K562 (cell line): ENCODE measurements around the gene SCYL1. TPM values are rescaled to one million over a fixed set of nuclear protein-coding genes. Genes with fewer than 3 reads are reported as not detected.

Experiments used
- CAMTA2 ChIP-seq: fragments of 250-450 bp; sonication (Bioruptor Pico); conservative IDR thresholded peaks from 2 replicates; pipeline ENCODE4 v1.5.1; 2022
- CHD2 ChIP-seq: IDR thresholded peaks from 2 replicates; pipeline ENCODE4 v1.6.1; 2011; ENCODE audit warnings: low read depth, low read length
- DACH1 ChIP-seq: fragments of 450-650 bp; IDR thresholded peaks from 2 replicates; pipeline ENCODE4 v1.6.1; 2018; ENCODE audit not compliant: partially characterized antibody
- DPF2 ChIP-seq: fragments of 450-650 bp; IDR thresholded peaks from 2 replicates; pipeline ENCODE4 v1.6.1; 2016
- JUND ChIP-seq, 2 experiments: IDR thresholded peaks; 2 replicates in 1 of 2; 3 replicates in 1 of 2; pipeline ENCODE4 v1.6.1; 2011; ENCODE audit warnings: borderline replicate concordance in 2 of 2, low read depth in 2 of 2, low read length in 2 of 2, improper control_type of control experiment in 1 of 2, missing biosample characterization in 1 of 2, missing genetic modification characterization in 1 of 2, missing genetic modification reagents in 1 of 2
- L3MBTL2 ChIP-seq: fragments of 450-650 bp; IDR thresholded peaks from 2 replicates; pipeline ENCODE4 v1.6.1; 2016; ENCODE audit warnings: mild to moderate bottlenecking, moderate library complexity
- NFIC ChIP-seq: fragments of 450-650 bp; IDR thresholded peaks from 2 replicates; pipeline ENCODE4 v1.6.1; 2017; ENCODE audit warnings: mild to moderate bottlenecking, inconsistent platforms
- NR2C2 ChIP-seq, 2 experiments: fragments of 200-800 bp in 1 of 2; sonication (Bioruptor generic) in 1 of 2; sonication (generic) in 1 of 2; formaldehyde crosslinking in 1 of 2; IDR thresholded peaks; 2 replicates each; pipeline versions ENCODE4 v1.6.1 to v1.8.0; 2016 to 2022; ENCODE audit warnings: mild to moderate bottlenecking in 1 of 2, missing compliant biosample characterization in 1 of 2, missing genetic modification characterization in 1 of 2, missing genetic modification reagents in 1 of 2
- PHF8 ChIP-seq: fragments of 200-600 bp; sonication (generic); IDR thresholded peaks from 2 replicates; pipeline ENCODE4 v1.6.1; 2012; ENCODE audit warnings: mixed run types, mild to moderate bottlenecking, inconsistent platforms, low read length, moderate library complexity, borderline replicate concordance
- PURB ChIP-seq: sonication (generic); formaldehyde crosslinking; IDR thresholded peaks from 2 replicates; pipeline ENCODE4 v1.9.0; 2021; ENCODE audit warnings: low read depth, mild to moderate bottlenecking, missing genetic modification reagents
- SAP30 ChIP-seq: fragments of 200-600 bp; sonication (generic); IDR thresholded peaks from 2 replicates; pipeline ENCODE4 v1.6.1; 2012; ENCODE audit warnings: borderline replicate concordance, low read depth, mild to moderate bottlenecking, moderate library complexity, low read length, control low read depth, inconsistent platforms; ENCODE audit not compliant: insufficient read depth, poor library complexity, severe bottlenecking
- TEAD4 ChIP-seq, 2 experiments: sonication (generic) in 1 of 2; formaldehyde crosslinking in 1 of 2; IDR thresholded peaks; 2 replicates each; pipeline versions ENCODE4 v1.6.1 to v1.8.0; 2012 to 2022; ENCODE audit warnings: borderline replicate concordance in 1 of 2, inconsistent platforms in 1 of 2, low read length in 1 of 2, mild to moderate bottlenecking in 1 of 2, missing genetic modification reagents in 1 of 2
- ZNF24 ChIP-seq: fragments of 450-650 bp; IDR thresholded peaks from 2 replicates; pipeline ENCODE4 v1.6.1; 2016
- polyA plus RNA-seq, 8 experiments: library from polyadenylated mRNA; depleted of rRNA in 4 of 8; stranded (reverse) in 5 of 8; unstranded in 3 of 8; fragments of >200 nt; fragmentation: Nextera tagmentation in 2 of 8; fragmentation: Illumina TruSeq in 1 of 8; extraction: Ambion mirVana in 2 of 8; extraction: Trizol in 1 of 8; gene quantifications; 2 replicates each; pipeline versions ENCODE4 v1.2.1 to v1.2.3, GENCODE V29; 2011 to 2014; ENCODE audit warnings: inconsistent platforms in 1 of 8, missing spikeins in 1 of 8
- total RNA-seq, 7 experiments: library from RNA; depleted of rRNA in 6 of 7; stranded (reverse); fragments of >200 nt in 6 of 7; fragmentation: Illumina TruSeq in 2 of 7; extraction: Trizol in 2 of 7; gene quantifications; 2 replicates each; pipeline versions ENCODE4 v1.2.1 to v1.2.3, GENCODE V29; 2011 to 2021; ENCODE audit warnings: low replicate concordance in 1 of 7
- TF ChIP-seq, protein P1 (sequence below): sonication (generic); formaldehyde crosslinking; IDR thresholded peaks from 2 replicates; pipeline ENCODE4 v1.8.0; 2022; ENCODE audit warnings: mild to moderate bottlenecking, missing genetic modification reagents
- TF ChIP-seq, protein P2 (sequence below): fragments of 450-650 bp; formaldehyde crosslinking; IDR thresholded peaks from 2 replicates; pipeline ENCODE4 v1.4.0; 2020; ENCODE audit warnings: mild to moderate bottlenecking
- TF ChIP-seq, protein P3 (sequence below), 2 experiments: IDR thresholded peaks; 2 replicates each; pipeline ENCODE4 v1.6.1; 2011; ENCODE audit warnings: borderline replicate concordance in 1 of 2, control low read depth in 1 of 2, low read depth in 1 of 2, low read length in 1 of 2, mild to moderate bottlenecking in 1 of 2, mixed read lengths in 1 of 2, moderate library complexity in 1 of 2; ENCODE audit not compliant: insufficient read depth in 1 of 2, insufficient read length in 1 of 2, poor library complexity in 1 of 2, severe bottlenecking in 1 of 2; ENCODE audit errors: extremely low read depth in 1 of 2
- TF ChIP-seq, protein P4 (sequence below): fragments of 450-650 bp; IDR thresholded peaks from 2 replicates; pipeline ENCODE4 v1.6.1; 2016; ENCODE audit warnings: borderline replicate concordance

Gene SCYL1
- total and polyA plus RNA-seq, 9 of the 15 experiments (the other 6 are each of a cell fraction or from before 2014, with no cell fraction given) = 1.9 to 145 (median 57.6) TPM

DNA sequence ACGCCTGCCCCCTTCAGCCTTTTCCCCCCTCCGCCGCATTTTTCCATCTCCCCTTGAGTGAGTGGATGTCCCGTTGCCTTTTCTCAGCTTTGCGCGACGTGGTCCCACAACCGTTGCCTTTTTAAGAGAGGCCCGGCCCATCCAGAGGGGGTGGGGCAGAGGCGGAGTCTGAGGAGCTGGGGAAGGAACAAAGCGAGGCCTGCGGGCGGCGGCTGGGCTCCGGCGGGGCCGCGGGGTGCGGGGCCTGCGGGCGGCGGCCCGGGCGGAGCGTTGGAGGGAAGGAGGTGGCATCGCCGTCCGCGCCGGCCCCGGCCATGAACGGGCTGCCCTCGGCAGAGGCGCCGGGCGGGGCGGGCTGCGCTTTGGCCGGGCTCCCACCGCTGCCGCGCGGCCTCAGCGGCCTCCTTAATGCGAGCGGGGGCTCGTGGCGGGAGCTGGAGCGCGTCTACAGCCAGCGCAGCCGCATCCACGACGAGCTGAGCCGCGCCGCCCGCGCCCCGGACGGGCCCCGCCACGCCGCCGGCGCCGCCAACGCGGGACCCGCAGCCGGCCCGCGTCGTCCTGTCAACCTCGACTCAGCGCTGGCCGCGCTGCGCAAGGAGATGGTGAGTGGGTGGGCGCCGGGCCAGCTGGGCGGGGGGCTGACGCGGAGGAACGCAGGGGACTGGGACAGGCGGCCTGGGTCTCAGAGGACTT is 47.6 kb downstream of the SCYL1 start, which contains the start of gene FAM89B (continued):
- TF ChIP-seq, protein P1, sequence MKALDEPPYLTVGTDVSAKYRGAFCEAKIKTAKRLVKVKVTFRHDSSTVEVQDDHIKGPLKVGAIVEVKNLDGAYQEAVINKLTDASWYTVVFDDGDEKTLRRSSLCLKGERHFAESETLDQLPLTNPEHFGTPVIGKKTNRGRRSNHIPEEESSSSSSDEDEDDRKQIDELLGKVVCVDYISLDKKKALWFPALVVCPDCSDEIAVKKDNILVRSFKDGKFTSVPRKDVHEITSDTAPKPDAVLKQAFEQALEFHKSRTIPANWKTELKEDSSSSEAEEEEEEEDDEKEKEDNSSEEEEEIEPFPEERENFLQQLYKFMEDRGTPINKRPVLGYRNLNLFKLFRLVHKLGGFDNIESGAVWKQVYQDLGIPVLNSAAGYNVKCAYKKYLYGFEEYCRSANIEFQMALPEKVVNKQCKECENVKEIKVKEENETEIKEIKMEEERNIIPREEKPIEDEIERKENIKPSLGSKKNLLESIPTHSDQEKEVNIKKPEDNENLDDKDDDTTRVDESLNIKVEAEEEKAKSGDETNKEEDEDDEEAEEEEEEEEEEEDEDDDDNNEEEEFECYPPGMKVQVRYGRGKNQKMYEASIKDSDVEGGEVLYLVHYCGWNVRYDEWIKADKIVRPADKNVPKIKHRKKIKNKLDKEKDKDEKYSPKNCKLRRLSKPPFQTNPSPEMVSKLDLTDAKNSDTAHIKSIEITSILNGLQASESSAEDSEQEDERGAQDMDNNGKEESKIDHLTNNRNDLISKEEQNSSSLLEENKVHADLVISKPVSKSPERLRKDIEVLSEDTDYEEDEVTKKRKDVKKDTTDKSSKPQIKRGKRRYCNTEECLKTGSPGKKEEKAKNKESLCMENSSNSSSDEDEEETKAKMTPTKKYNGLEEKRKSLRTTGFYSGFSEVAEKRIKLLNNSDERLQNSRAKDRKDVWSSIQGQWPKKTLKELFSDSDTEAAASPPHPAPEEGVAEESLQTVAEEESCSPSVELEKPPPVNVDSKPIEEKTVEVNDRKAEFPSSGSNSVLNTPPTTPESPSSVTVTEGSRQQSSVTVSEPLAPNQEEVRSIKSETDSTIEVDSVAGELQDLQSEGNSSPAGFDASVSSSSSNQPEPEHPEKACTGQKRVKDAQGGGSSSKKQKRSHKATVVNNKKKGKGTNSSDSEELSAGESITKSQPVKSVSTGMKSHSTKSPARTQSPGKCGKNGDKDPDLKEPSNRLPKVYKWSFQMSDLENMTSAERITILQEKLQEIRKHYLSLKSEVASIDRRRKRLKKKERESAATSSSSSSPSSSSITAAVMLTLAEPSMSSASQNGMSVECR (CRISPR knock-in tag) = peak; percentile 63
- TF ChIP-seq L3MBTL2 (peak; percentile 16; the same call in 1 of the 2 replicates), CHD2 (0 out of 2 replicates have a peak, but pooled peaks have one; percentile 32), CAMTA2 (CRISPR knock-in tag) (0 out of 2 replicates have a peak, but pooled peaks have one; percentile 51), PHF8 (peak; percentile 70; the same call in 1 of the 2 replicates), PURB (CRISPR knock-in tag) (no peak), JUND (IDR thresholded peaks at IDR 0.05; ENCODE audit: borderline replicate concordance, low read depth, low read length) (peak; percentile 61), JUND (tag; IDR thresholded peaks at IDR 0.05; ENCODE audit: borderline replicate concordance, low read depth, low read length) (no peak), NFIC (peak; percentile 39; the same call in 1 of the 2 replicates), TEAD4 (IDR thresholded peaks at IDR 0.05; ENCODE audit: low read length) (no peak), TEAD4 (CRISPR knock-in tag; IDR thresholded peaks at IDR 0.05; ENCODE audit: borderline replicate concordance) (no peak), ZNF24 (no peak), SAP30 (peak; percentile 82), DPF2 (no peak), DACH1 (no peak), NR2C2 (CRISPR knock-in tag; IDR thresholded peaks at IDR 0.05) (no peak), NR2C2 (tag; IDR thresholded peaks at IDR 0.05) (no peak)
- TF ChIP-seq, protein P2, sequence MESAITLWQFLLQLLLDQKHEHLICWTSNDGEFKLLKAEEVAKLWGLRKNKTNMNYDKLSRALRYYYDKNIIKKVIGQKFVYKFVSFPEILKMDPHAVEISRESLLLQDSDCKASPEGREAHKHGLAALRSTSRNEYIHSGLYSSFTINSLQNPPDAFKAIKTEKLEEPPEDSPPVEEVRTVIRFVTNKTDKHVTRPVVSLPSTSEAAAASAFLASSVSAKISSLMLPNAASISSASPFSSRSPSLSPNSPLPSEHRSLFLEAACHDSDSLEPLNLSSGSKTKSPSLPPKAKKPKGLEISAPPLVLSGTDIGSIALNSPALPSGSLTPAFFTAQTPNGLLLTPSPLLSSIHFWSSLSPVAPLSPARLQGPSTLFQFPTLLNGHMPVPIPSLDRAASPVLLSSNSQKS = no peak
- TF ChIP-seq, protein P3, sequence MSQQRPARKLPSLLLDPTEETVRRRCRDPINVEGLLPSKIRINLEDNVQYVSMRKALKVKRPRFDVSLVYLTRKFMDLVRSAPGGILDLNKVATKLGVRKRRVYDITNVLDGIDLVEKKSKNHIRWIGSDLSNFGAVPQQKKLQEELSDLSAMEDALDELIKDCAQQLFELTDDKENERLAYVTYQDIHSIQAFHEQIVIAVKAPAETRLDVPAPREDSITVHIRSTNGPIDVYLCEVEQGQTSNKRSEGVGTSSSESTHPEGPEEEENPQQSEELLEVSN (IDR thresholded peaks at IDR 0.05; ENCODE audit: borderline replicate concordance in 1 of 2, extremely low read depth in 1 of 2, insufficient read depth in 1 of 2, insufficient read length in 1 of 2, low read depth in 1 of 2, low read length in 1 of 2, poor library complexity in 1 of 2, severe bottlenecking in 1 of 2) = peak; percentile 39 to 63
- TF ChIP-seq, protein P4, sequence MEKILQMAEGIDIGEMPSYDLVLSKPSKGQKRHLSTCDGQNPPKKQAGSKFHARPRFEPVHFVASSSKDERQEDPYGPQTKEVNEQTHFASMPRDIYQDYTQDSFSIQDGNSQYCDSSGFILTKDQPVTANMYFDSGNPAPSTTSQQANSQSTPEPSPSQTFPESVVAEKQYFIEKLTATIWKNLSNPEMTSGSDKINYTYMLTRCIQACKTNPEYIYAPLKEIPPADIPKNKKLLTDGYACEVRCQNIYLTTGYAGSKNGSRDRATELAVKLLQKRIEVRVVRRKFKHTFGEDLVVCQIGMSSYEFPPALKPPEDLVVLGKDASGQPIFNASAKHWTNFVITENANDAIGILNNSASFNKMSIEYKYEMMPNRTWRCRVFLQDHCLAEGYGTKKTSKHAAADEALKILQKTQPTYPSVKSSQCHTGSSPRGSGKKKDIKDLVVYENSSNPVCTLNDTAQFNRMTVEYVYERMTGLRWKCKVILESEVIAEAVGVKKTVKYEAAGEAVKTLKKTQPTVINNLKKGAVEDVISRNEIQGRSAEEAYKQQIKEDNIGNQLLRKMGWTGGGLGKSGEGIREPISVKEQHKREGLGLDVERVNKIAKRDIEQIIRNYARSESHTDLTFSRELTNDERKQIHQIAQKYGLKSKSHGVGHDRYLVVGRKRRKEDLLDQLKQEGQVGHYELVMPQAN = peak; percentile 51; the same call in 1 of the 2 replicates
